GM19043 (cell line): ENCODE measurements around the gene PIK3CG.

Experiments used
- ATAC-seq: cut with Tn5 transposase; IDR thresholded peaks from one replicate; pipeline ENCODE4 v1.9.1; 2021; ENCODE audit warnings: low read depth; ENCODE audit not compliant: unreplicated experiment

The PIK3CG gene

DNA sequence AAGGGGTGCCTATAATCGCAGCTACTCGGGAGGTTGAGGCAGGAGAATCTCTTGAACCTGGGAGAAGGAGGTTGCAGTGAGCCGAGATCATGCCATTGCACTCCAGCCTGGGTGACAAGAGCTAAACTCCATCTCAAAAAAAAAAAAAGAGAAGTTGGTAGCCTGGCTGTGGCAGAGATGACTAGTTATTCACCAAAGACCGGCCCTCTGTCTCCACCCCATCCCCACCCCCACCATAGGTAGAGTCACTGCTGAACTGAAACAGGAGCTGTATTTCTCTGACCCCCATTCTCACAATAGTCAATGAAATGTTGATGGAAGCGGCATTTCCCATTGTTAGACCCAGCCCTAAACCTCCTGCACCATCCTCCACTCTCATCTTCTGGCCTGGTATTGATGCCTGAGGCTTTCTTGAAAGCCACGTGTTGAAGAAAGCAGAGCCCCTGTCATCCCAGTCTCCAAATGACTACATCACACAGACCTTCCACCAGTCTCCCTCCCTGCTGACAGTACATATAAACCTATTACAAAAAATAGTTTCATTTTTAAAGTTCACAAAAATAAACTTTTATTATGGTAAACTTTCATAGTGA is 9.4 kb upstream of the PIK3CG start:
- no peak for ATAC-seq

DNA sequence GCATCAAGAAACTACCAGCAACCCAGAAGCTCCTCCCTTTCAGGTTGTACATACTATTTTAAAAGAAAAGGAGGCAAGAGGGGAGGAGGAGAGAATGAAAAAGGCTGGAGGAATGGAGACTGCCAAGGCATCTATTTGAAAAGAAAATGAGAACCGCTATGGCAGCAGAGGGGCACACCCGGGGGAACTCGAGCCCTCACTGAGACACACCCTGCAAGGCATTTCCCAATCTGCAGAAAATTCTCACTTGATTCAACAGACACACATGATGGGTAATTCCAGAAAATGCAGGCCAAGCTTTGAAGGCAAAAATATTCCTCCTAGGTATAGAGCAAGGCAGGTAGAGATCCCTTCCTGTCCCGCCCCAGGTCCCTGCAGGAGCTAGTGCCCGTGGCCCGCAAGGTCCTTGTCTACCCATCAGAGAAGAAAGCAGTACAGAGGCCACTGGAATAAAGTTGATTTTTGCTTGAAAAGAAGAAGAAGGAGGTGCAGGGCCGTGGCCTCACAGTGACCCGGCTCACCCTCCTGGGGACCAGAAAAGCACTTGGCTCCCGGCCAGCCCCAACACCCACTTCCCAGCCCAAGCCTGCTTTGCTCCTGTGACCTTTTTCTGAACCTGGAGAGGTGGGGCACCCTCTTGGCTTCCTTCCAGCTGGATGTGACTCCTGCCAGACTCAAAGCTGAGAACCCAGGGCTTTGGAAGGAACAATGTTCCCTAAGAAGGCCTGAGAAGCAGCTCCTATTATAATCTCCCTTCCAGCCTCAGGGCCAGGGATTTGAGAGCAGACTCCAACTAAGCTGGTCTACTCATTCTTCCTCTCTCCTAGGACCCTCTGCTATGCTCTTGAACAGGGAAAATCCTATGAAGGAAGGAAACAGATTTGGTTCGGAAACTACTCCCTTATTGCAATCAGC is 6.2 kb upstream of the PIK3CG start:
- ATAC-seq = no peak

DNA sequence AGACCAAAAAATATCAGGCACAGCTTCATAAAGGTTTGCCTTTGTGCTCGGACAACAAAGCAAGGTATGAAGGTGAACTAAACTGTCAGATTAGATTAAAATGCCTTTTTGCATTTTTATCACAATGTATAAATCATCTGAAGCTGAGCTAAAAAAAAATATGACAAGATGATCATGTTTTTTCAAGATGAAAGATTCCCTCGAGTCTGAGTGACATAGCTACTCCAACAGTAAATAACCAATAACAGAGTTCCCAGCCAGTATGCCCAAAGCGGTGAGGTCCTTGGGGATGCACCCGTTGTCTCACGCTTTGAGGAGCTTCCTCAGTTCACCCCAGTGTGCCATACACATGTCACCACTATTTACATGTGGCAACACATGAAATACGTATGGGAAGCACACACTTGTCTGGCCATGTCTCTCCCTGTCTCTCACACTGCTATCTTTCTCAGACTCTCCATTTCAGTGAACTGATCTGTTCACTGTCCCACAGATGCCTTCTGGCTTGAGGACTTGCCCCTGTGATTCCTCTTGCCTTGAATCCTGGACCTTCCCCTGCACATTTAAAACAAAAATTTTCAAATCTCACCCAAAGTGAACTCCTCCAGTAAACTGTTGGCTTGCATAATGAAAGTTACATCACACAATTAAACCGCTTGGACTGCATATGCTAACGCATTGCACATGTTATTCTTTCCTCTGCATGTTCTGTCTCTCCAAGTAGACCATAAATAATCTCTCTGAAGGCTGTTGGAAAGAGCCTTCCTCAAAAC is 2.6 kb upstream of the PIK3CG start:
- no peak for ATAC-seq

DNA sequence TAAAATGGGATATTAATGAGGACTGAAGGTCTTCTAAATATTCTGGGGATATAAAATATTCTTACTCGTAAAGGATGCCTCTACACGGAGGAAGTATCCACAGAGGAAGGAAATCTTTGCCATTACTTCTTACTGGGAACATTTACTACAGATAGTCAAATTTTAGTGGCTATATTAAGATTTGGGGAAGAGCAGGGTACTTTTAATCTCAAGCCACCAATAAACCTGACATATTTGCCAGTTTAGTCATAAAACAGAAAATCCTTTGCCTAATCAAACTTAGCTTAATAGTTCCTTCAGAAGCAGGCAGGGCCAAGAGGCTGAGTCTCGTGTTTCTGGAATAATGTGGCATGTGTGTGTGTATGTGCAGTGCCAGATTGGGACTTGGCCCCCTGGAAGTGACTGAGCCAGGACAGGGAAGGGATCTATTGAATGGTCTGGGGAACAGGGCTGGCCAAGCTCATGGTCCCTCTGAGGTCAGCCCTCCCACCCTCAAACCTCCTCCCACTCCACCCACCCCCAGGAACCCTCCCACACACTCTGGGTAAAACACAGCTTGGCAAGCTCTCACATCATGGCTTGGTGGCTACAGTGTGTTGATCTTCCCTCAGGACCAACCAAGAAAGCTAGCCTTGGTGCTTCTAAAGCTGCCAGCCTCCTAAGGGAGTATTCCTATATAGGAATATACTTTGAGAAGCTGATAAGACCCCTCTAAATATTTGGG is 1.6 kb upstream of the PIK3CG start:
- ATAC-seq = no peak

DNA sequence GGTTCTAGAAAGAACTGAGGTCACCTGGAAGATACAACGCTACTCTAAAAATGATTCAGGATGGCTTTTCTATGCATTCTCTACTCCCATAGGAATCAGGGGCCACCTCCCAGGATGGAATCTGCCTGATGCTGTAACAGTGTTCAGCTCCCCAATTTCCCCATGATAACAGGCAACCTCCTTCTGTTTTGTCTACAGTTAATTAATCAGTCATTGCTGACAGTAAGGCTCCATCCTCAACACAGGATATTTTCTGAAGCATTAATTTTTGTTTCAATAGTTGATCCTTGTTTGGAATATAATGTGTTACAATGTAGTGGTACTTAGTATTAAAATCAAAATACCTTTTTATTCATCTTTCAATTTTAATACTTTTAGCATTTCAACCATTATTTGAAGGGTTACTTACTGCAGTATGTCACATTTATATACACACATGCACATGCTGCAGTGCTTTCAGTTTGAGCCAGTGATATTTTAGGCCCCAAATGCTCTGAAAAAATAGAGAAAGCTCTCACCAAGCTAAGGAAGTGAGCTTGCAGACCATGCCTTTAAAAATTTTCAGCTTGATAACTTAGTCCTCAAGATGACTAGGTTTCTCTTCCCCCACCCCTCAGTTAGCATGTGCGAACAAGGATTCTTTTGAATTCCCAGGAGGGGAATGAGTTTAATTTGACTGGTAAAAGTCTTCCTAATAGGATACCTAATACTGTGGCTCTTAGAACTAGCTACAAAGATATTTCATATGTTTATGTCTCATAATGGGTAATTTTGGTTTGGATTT is 592 bp upstream of the PIK3CG start:
- peak; percentile 37 for ATAC-seq

DNA sequence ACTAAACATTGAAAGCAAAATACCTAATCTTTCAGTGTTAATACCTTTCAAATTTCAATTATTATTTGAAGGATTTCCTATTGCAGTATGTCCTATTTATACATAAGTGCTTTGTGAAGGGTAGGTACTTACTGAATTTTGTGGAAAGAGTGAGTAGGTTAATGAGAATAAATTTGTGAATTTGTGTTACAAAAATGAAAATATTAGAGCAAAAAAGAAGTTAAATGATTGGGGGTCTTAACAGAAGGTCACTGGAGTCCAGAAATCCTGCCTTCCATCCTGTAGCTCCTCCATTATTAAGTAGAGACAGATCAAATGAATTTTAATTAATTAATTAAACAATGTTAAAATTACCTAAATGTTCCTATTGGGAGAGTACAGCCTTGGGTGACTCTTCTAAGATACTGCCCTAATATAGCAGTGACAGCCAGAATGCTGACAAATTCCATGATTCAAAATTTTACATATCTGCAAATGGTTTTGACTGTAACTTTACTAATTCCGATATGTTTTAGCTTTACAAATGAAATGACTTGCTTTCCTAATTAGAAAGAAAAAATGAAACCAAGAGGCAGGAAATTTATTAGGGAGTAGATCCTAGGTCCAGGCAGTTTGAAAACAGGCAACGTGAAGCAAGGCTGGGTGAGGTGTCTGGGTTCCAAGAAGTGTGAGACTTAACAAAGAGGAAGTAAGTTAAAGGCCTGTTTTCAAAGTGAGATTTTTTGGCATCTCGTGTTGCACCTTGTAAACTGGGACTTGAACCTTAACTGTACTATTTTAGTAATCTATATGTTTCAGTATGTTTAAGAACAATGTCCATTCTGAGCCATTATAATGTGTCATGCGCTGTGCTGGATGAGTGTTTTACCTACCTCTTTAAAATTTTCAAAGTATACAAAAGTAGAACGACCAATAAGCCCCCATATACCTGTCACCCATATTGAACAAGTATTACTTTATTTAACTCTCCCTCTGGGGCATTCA is 1.5 kb downstream of the PIK3CG start:
- ATAC-seq = peak; percentile 36

DNA sequence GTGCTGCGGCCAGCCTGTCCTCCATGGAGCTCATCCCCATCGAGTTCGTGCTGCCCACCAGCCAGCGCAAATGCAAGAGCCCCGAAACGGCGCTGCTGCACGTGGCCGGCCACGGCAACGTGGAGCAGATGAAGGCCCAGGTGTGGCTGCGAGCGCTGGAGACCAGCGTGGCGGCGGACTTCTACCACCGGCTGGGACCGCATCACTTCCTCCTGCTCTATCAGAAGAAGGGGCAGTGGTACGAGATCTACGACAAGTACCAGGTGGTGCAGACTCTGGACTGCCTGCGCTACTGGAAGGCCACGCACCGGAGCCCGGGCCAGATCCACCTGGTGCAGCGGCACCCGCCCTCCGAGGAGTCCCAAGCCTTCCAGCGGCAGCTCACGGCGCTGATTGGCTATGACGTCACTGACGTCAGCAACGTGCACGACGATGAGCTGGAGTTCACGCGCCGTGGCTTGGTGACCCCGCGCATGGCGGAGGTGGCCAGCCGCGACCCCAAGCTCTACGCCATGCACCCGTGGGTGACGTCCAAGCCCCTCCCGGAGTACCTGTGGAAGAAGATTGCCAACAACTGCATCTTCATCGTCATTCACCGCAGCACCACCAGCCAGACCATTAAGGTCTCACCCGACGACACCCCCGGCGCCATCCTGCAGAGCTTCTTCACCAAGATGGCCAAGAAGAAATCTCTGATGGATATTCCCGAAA is 2.7 kb downstream of the PIK3CG start:
- ATAC-seq = no peak

DNA sequence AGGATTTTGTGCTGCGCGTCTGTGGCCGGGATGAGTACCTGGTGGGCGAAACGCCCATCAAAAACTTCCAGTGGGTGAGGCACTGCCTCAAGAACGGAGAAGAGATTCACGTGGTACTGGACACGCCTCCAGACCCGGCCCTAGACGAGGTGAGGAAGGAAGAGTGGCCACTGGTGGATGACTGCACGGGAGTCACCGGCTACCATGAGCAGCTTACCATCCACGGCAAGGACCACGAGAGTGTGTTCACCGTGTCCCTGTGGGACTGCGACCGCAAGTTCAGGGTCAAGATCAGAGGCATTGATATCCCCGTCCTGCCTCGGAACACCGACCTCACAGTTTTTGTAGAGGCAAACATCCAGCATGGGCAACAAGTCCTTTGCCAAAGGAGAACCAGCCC is 3.3 kb downstream of the PIK3CG start:
- no peak for ATAC-seq

DNA sequence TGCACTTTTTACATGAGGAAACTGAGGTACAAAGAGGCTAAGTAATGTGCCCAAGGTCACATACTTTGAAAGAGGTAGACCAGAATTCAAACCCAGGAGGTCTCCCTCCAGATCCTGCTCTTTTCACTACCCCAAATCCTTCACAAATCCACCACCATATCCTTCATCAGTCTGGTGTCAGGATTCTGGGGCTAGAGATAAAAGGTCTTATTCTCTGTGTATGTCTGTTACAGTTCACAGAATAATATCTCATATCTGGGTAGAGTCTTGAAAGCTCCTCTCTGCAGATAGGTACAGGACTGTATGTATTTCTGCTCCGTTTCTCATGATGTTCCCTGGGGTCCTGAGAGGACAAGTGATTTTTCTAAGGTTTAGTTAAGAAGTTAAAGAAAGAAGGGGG is 4.9 kb downstream of the PIK3CG start:
- no peak for ATAC-seq

DNA sequence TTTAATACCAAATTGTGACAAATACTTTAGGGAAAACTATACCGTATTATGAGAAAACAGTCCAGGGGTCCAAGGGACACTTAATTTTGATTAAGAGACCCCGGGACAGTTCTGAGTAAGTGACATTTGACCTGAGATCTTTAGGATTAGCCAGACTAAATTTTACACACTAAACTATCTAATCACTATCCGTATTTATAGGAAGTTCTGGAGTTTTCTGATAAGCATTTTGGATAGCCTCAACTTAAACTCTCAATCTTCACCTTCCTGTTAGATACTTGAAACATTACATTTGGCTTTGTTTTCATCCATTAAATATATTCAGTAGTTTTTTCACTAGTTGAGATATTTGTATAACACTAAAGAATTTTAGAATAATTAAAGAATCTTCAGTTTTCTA is 5.4 kb downstream of the PIK3CG start:
- no peak for ATAC-seq

DNA sequence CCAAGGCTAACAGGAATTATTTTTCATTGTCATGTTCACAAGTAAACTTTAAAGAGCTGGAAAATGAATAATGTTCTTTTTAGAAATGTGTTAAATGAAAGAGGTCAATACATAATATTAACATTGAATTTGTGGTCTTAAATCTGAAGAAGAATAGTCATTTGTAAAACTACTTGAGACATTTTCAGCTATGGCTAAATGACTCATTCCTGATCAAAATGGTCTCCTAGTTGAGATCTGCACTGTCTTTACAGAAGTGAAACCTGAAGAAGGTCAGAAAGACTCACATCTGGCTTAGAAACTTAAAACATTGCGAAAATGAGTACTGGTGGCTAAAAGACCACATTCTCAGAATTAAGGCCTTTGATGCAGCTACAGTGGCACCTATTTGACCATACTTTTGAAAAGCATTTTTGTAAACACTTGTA is 5.9 kb downstream of the PIK3CG start:
- ATAC-seq = peak; percentile 90

DNA sequence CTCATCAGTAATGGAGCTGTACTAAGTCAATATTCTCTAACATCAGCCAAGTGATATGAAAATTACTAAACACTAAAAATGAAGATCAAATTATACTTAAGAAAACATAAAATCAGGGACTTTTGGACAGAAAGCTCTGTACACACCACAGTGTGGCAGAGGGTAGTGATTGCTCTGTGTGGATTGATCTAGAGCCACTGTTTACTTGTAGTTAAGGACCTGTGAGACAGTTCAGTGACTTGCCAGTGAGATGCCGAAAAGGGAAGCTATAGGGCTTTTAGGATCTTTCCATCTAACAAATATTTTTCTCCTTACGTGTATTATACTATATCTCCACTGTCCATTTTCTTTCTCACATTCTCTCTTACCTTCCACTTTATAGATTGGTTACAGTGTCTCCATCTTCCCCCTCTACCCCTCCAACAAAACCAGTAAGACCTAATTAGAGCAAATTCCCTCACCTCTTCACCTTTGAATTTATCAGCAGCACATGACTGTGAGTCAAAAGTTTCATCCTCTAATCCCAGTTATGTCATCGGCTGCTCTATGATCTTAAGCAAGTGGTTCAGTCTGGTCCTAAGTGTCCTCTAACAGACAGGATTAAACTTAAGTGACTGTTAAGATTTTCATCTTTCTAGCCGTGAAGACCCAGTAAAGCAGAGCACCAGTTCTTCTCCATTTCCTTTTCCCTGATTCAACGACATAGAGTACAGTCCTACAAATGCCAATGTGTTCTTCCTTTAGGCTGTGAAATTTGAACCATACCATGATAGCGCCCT is 6.9 kb downstream of the PIK3CG start:
- ATAC-seq = no peak

DNA sequence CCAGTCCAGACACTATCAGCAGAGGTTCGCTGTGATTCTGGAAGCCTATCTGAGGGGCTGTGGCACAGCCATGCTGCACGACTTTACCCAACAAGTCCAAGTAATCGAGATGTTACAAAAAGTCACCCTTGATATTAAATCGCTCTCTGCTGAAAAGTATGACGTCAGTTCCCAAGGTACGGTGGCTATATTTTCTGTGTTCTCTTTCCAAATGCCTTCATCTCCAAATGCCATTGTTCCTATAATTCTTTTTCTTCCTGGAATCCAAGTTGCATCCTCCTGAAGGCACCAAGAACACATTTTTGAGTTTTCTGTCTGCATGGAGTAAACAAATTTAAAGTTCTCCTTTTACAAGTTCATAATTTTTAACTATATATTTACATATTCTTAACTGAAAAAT is 7.7 kb downstream of the PIK3CG start:
- ATAC-seq = no peak

DNA sequence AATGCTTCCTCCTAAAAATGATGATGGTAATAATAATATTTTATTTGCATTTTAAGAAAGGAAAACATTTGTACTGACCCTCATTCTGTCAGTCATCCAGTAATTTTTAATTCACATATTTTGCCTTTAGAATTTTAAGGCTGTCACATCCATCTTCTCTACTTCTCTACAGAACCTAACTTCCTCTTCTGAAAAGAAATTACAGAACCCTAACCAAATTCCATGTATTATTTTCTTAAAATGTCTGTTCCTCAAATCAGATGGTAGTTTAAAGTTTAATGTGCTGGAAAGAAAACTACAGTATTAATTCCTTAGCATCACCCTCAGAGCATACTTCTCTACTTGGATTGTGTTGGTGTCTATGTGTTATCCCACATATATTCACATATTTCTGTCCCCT is 9.0 kb downstream of the PIK3CG start:
- no peak for ATAC-seq

DNA sequence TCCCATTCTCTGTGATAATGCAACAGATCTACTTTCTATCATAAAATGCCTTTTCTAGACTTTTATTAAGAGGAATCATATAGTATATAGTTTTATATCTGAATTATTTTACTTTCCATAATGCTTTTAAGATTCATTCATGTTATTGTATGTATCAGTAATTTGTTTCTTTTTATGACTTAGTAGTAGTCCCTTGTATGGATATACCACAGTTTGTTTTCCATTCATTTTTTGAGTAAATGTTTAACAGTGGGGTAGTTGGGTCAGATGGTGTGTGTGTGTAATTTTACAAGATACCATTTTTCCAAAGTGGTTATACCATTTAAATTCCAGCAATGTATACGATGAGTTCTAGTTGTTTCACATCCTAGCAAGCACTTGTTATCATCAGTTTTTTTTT is 10.4 kb downstream of the PIK3CG start:
- no peak for ATAC-seq

DNA sequence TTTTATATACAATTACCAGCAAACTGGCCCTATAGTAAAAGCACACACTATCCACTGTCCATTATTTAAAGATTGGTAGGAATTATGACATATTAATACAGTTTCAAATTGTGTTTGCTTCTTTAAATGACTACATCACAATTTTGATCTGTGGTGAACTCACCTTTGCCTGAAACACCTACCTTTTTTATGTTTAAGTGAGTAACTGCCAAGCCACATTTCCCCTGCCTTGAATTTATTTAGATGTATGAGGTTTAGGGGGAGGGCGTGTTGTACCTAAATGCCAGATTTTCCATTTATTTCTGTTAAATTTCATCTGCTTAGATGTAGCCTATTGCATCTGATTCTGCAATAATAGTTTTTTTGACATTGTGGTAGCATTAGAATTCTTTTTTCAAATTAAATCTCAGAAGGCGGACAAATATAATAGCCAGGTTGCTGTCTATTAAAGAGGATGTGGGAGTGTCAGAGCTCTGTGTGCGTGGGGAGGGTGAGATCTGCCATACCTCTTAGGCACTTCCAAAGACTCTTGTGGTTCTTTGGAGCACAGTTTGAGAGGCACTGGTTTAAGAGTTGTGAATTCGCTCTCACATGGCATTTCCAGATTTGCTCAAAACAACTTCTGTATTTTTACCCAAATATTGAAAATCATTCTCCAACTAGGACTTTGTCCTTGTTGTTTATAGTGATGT is 13.8 kb downstream of the PIK3CG start:
- no peak for ATAC-seq

DNA sequence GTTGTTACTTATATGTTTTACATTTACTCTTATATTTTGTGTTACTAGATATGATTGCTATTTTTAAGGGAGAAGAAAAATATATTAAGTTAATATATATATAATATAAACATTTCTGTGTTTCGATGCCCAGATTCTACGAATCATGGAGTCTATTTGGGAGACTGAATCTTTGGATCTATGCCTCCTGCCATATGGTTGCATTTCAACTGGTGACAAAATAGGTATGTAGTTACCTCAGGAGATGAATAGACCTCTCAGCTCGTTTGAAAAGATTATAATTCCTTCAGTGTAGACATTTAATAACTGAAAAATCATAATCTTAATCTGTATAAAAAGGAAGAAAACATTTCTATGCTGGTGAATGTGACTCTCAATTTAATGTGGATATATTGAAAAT is 16.9 kb downstream of the PIK3CG start:
- ATAC-seq = no peak
